ENCODE measurements around the gene MDH1B. TPM values are rescaled to one million over a fixed set of nuclear protein-coding genes. Genes with fewer than 3 reads are reported as not detected.

The MDH1B gene
- total and polyA plus RNA-seq, 7 donors: 0.14 to 1.0 (median 0.30) TPM

GRCh38 chr2:206696910-206697309 is 68.2 kb downstream of the MDH1B start:
- Histone ChIP-seq H3K4me3 (no peak overlapping the region), H3K36me3 (ENCODE audit: insufficient read depth in 1 of 2, low read depth in 1 of 2) (no peaks in the 10 kb centered on the region), H3K4me1 (no peaks in the 10 kb centered on the region), H3K27me3 (ENCODE audit: insufficient read depth in 3 of 3, low read length in 2 of 3) (peaks cover 0 to 4% (median 2%) of the 10 kb centered on the region in 3 donors), H3K27ac (no peak overlapping the region), H3K9me3 (no peaks in the 10 kb centered on the region)
- TF ChIP-seq, protein P1, sequence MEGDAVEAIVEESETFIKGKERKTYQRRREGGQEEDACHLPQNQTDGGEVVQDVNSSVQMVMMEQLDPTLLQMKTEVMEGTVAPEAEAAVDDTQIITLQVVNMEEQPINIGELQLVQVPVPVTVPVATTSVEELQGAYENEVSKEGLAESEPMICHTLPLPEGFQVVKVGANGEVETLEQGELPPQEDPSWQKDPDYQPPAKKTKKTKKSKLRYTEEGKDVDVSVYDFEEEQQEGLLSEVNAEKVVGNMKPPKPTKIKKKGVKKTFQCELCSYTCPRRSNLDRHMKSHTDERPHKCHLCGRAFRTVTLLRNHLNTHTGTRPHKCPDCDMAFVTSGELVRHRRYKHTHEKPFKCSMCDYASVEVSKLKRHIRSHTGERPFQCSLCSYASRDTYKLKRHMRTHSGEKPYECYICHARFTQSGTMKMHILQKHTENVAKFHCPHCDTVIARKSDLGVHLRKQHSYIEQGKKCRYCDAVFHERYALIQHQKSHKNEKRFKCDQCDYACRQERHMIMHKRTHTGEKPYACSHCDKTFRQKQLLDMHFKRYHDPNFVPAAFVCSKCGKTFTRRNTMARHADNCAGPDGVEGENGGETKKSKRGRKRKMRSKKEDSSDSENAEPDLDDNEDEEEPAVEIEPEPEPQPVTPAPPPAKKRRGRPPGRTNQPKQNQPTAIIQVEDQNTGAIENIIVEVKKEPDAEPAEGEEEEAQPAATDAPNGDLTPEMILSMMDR (IDR thresholded peaks at IDR 0.05): no peak
- ATAC-seq (no peak), DNase-seq (no peak)
- intact Hi-C loops (cut with DNase I): loop anchor here in 1 of 2 donors (10.0 kb wide), 1 partner anchor 1368 kb away; no protein-coding TSS in a partner anchor

DNA sequence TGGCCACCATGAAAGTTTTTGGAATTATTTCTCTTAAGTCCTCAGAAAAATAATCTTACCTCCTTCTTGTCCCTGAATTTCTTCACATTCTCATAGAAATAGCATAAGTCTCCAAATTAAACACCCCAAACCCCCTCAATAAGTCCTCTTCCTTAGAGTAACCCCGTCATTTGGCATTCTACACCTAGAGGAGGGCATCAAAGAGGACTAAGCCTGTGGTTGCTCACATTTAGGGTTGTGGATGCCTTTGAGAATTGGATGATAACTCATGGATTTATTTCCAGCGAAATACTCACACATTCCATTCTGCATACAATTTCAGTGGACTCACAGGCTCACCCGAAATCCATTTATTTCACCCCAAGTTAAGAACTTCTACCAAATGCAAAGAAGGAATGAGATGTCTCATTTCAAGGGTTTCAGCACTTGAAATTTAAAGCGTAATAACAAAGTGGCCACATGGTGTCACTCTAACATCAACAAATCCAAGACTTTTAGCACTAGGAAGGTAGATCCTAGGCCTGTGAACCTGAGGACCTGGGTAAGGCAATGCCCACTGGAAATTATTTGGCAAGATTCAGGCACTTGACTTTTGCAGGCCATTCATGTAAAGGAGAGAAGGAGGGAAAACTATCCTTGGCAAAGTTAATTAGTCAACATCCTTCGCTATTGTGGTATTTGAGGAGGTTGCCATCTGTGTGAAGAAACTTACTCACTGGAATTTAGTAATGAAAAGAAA is 71.6 kb downstream of the MDH1B start:
- no peak for DNase-seq
- intact Hi-C loops (cut with DNase I): loop anchor here (2.0 to 10.0 kb wide), 3 partner anchors 781 to 1371 kb away; no protein-coding TSS in a partner anchor
- WGBS, 3 donors: 31 to 35% (median 32%) methylated on average over 5 of the region's 5 CpGs
- Histone ChIP-seq H3K9me3 (no peaks in the 10 kb centered on the region), H3K36me3 (ENCODE audit: insufficient read depth in 1 of 2, low read depth in 1 of 2) (no peaks in the 10 kb centered on the region), H3K27me3 (ENCODE audit: insufficient read depth in 3 of 3, low read length in 2 of 3) (no peaks in the 10 kb centered on the region), H3K4me3 (no peak overlapping the region), H3K27ac (no peak overlapping the region), H3K4me1 (no peaks in the 10 kb centered on the region)
- TF ChIP-seq, protein P1 (IDR thresholded peaks at IDR 0.05): peak; percentile 66
- peak; percentile 61 to 81 (median 62) for ATAC-seq

DNA sequence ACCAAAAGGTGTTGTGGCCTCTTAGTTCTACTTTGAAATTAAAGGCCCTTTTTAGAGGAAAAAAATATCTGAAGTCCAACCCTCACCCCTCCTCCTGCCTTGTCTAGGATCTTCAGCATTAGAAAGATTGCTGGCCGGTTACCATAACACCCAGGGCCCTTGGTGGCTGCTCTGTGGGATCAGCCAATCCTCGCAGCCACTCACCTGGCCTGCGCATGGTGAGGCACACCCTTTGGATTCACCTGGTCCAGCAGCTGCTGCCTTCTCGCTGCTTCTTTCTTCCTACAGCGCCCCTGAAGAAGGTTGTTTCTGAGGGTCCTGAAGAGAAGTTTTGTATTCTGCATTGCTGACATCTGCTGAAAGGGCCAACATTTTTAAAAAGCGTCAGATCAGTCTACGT is 72.2 kb downstream of the MDH1B start:
- H3K36me3 ChIP-seq (ENCODE audit: insufficient read depth in 1 of 2, low read depth in 1 of 2): no peaks in the 10 kb centered on the region
- H3K9me3 ChIP-seq: no peaks in the 10 kb centered on the region
- no peak for ATAC-seq
- intact Hi-C loops (cut with DNase I): loop anchor here (2.0 to 10.0 kb wide), 3 partner anchors 782 to 1372 kb away; no protein-coding TSS in a partner anchor
- DNase-seq: no peak
- H3K27me3 ChIP-seq (ENCODE audit: insufficient read depth in 3 of 3, low read length in 2 of 3): no peaks in the 10 kb centered on the region
- H3K27ac ChIP-seq: no peak overlapping the region
- no peaks in the 10 kb centered on the region for H3K4me1 ChIP-seq
- no peak overlapping the region for H3K4me3 ChIP-seq
- TF ChIP-seq, protein P1 (IDR thresholded peaks at IDR 0.05): no peak
- WGBS, 3 donors: 73 to 80% (median 76%) methylated on average over 7 of the region's 7 CpGs

- intact Hi-C loops (cut with DNase I): no loop called here
Measured at GRCh38 chr2:206688990-206689389, 76.1 kb downstream of the MDH1B start.

More at GRCh38 chr2:206688990-206689389, 76.1 kb downstream of the MDH1B start:
- Histone ChIP-seq H3K27me3 (ENCODE audit: insufficient read depth in 3 of 3, low read length in 2 of 3) (no peaks in the 10 kb centered on the region), H3K27ac (no peak overlapping the region), H3K9me3 (no peaks in the 10 kb centered on the region), H3K4me1 (no peaks in the 10 kb centered on the region), H3K4me3 (no peak overlapping the region), H3K36me3 (ENCODE audit: insufficient read depth in 1 of 2, low read depth in 1 of 2) (no peaks in the 10 kb centered on the region)
- DNase-seq: no peak
- 67 to 75% (median 69%) methylated on average over 1 of the region's 1 CpG for WGBS, 3 donors
- TF ChIP-seq, protein P1 (IDR thresholded peaks at IDR 0.05): no peak
- no peak for ATAC-seq

Data from psoas muscle (tissue), 8 donors.